Measurements from ENCODE around the gene PRAMEF11. TPM values are rescaled to one million over a fixed set of nuclear protein-coding genes. Genes with fewer than 3 reads are reported as not detected.
"Not testable (repeated sequence)": the region's sequence is repeated elsewhere in the genome, so short reads cannot be mapped to it uniquely, and the experiment has no call there.

Gene PRAMEF11
- total RNA-seq, 1 experiment from 2014 or later, result not detected

DNA sequence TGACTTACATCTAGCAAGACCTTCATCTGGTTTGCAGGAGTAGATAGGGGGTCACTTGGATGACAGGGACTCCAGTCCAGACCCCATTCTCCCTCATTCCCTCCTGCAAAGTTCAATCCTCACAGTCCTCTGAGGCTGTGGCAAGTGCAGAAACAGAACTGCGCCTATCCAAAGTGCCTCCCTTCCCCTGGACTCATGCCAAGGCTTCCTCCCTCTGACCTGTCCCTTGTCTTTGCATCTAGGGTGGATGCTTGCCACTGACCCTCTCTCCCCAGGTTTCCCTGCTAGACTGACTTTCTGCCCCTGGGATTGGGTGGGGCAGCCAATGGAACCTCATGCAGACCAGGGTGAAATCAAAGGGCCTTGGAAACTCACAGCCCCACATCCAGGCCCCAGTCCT lies 21.3 kb downstream of the PRAMEF11 start:
- H3K36me3 ChIP-seq (ENCODE audit: control insufficient read depth, insufficient read depth, low read length), result no peaks in the 10 kb centered on the region
- BruUV-seq (replicated peaks), result no TSS peak
- Mint-ChIP-seq H3K4me1 (ENCODE audit: low read depth, unreplicated experiment) (no peaks in the 10 kb centered on the region), H3K27me3 (ENCODE audit: insufficient read depth, unreplicated experiment) (peaks cover 4% of the 10 kb centered on the region), H3K9me3 (ENCODE audit: unreplicated experiment) (peaks cover 7% of the 10 kb centered on the region), H3K27ac (ENCODE audit: unreplicated experiment) (no peak overlapping the region), H3K4me3 (ENCODE audit: unreplicated experiment) (no peak overlapping the region), H3K36me3 (ENCODE audit: insufficient read depth, unreplicated experiment) (no peaks in the 10 kb centered on the region)
- CTCF ChIA-PET, result no interaction called here
- H3K9me3 ChIP-seq, result no peaks in the 10 kb centered on the region; the same call in 1 of the 2 replicates
- no peaks in the 10 kb centered on the region for H3K27me3 ChIP-seq (replicated peaks; ENCODE audit: control insufficient read depth, insufficient read depth, low read length)
- DNase-seq, result no peak
- POLR2A ChIA-PET, result no interaction called here
- TF ChIP-seq, protein P1, sequence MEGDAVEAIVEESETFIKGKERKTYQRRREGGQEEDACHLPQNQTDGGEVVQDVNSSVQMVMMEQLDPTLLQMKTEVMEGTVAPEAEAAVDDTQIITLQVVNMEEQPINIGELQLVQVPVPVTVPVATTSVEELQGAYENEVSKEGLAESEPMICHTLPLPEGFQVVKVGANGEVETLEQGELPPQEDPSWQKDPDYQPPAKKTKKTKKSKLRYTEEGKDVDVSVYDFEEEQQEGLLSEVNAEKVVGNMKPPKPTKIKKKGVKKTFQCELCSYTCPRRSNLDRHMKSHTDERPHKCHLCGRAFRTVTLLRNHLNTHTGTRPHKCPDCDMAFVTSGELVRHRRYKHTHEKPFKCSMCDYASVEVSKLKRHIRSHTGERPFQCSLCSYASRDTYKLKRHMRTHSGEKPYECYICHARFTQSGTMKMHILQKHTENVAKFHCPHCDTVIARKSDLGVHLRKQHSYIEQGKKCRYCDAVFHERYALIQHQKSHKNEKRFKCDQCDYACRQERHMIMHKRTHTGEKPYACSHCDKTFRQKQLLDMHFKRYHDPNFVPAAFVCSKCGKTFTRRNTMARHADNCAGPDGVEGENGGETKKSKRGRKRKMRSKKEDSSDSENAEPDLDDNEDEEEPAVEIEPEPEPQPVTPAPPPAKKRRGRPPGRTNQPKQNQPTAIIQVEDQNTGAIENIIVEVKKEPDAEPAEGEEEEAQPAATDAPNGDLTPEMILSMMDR (IDR thresholded peaks at IDR 0.05; ENCODE audit: insufficient read depth in 1 of 2, low read depth in 1 of 2, low read length in 1 of 2, severe bottlenecking in 1 of 2, unreplicated experiment in 1 of 2), result no peak
- H3K4me3 ChIP-seq (ENCODE audit: low read depth, low read length), result no peak overlapping the region
- intact Hi-C loops (cut with micrococcal nuclease; ENCODE audit: unreplicated experiment), result no loop called here
- no peaks in the 10 kb centered on the region for H3K4me1 ChIP-seq

DNA sequence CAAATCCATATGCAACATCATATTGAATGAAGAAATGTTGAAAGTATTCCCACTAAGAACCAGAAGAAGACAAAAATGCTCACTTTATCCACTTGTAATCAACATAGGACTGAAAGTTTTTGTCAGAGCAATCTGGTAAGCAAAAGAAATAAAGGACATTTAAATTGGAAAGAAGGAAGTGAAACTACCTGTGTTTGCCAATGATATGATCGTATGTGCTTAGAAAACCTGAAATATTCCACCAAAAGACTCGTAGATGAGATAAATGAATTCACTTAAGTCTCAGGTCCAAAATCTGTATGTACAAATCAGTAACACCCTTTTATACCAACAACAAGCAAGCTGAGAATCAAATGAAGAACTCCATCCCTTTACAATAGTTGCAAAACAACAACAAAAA lies 31.5 kb downstream of the PRAMEF11 start:
- Mint-ChIP-seq H3K4me1 (ENCODE audit: low read depth, unreplicated experiment) (peaks cover 6% of the 10 kb centered on the region), H3K27me3 (ENCODE audit: insufficient read depth, unreplicated experiment) (peaks cover 8% of the 10 kb centered on the region), H3K27ac (ENCODE audit: unreplicated experiment) (no peak overlapping the region), H3K9me3 (ENCODE audit: unreplicated experiment) (peaks cover 5% of the 10 kb centered on the region), H3K4me3 (ENCODE audit: unreplicated experiment) (no peak overlapping the region), H3K36me3 (ENCODE audit: insufficient read depth, unreplicated experiment) (no peaks in the 10 kb centered on the region)
- intact Hi-C loops (cut with micrococcal nuclease; ENCODE audit: unreplicated experiment), result no loop called here
- H3K27me3 ChIP-seq (replicated peaks; ENCODE audit: control insufficient read depth, insufficient read depth, low read length), result no peaks in the 10 kb centered on the region
- H3K36me3 ChIP-seq (ENCODE audit: control insufficient read depth, insufficient read depth, low read length), result no peaks in the 10 kb centered on the region
- TF ChIP-seq, protein P1 (IDR thresholded peaks at IDR 0.05; ENCODE audit: insufficient read depth in 1 of 2, low read depth in 1 of 2, low read length in 1 of 2, severe bottlenecking in 1 of 2, unreplicated experiment in 1 of 2), result no peak
- no peaks in the 10 kb centered on the region; the same call in 1 of the 2 replicates for H3K9me3 ChIP-seq
- DNase-seq, result no peak
- no TSS peak for BruUV-seq (replicated peaks)
- H3K4me1 ChIP-seq, result no peaks in the 10 kb centered on the region
- CTCF ChIA-PET, result no interaction called here
- no peak overlapping the region for H3K4me3 ChIP-seq (ENCODE audit: low read depth, low read length)
- POLR2A ChIA-PET, result no interaction called here

DNA sequence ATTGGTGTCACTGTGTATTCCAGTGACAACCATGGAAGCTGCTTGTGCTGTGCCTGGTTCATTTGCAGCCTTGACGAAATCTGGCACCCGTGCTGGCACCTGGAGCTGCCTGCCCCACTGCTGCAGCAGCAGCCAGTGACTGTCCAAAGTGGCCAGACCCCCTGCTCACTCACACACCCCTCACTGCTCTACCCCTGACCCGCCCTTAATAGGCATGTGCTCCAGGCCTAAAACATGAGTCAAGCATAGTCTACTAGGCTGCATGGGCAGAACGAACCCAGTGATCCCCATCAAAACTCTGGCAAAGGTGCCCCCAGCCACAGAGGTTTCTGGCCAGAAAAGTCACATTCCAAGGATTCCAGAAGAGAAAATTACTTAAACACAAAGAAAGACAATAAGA lies 32.3 kb downstream of the PRAMEF11 start:
- H3K9me3 Mint-ChIP-seq (ENCODE audit: unreplicated experiment), result no peaks in the 10 kb centered on the region
- Histone ChIP-seq H3K27me3 (replicated peaks; ENCODE audit: control insufficient read depth, insufficient read depth, low read length) (no peaks in the 10 kb centered on the region), H3K9me3 (no peaks in the 10 kb centered on the region), H3K36me3 (ENCODE audit: control insufficient read depth, insufficient read depth, low read length) (no peaks in the 10 kb centered on the region), H3K4me3 (ENCODE audit: low read depth, low read length) (no peak overlapping the region), H3K4me1 (no peaks in the 10 kb centered on the region)
- H3K27me3 Mint-ChIP-seq (ENCODE audit: insufficient read depth, unreplicated experiment), result peaks cover 7% of the 10 kb centered on the region
- no peaks in the 10 kb centered on the region for H3K36me3 Mint-ChIP-seq (ENCODE audit: insufficient read depth, unreplicated experiment)
- intact Hi-C loops (cut with micrococcal nuclease; ENCODE audit: unreplicated experiment), result no loop called here
- H3K4me3 Mint-ChIP-seq (ENCODE audit: unreplicated experiment), result no peak overlapping the region
- BruUV-seq (replicated peaks), result no TSS peak
- H3K27ac Mint-ChIP-seq (ENCODE audit: unreplicated experiment), result no peak overlapping the region
- CTCF ChIA-PET, result no interaction called here
- TF ChIP-seq, protein P1 (IDR thresholded peaks at IDR 0.05; ENCODE audit: insufficient read depth in 1 of 2, low read depth in 1 of 2, low read length in 1 of 2, severe bottlenecking in 1 of 2, unreplicated experiment in 1 of 2), result no peak
- DNase-seq, result no peak
- POLR2A ChIA-PET, result no interaction called here
- peaks cover 6% of the 10 kb centered on the region for H3K4me1 Mint-ChIP-seq (ENCODE audit: low read depth, unreplicated experiment)

DNA sequence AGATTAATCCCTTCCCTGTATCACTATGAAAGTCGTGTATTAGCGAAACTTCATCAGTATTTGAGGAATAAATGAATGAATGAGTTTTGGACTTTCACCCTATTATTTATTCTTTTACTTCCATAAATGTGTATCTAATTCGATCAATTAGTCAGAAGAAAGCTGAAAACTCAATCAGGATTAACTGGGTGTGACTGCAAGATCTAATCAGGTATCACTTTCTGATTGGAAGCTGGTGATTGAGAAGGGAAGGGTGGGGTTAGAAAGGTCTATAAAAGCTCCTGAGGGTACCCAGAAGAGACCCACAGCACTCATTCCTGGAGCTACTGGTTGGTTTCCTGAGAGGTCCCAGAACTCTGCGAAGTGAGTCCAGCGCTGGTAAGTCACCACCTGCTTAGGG lies 40.1 kb downstream of the PRAMEF11 start, which contains the start of gene PRAMEF1:
PRAMEF1 (plus strand) TSS at position 301 of the 400 bp plus-strand sequence. CDS start 1,831 bp downstream, outside the sequence.
- BruUV-seq (replicated peaks); POLR2A ChIA-PET; H3K9me3 Mint-ChIP-seq (ENCODE audit: unreplicated experiment); H3K27me3 Mint-ChIP-seq (ENCODE audit: insufficient read depth, unreplicated experiment); intact Hi-C loops (cut with micrococcal nuclease; ENCODE audit: unreplicated experiment); H3K27me3 ChIP-seq (replicated peaks; ENCODE audit: control insufficient read depth, insufficient read depth, low read length); H3K36me3 ChIP-seq (ENCODE audit: control insufficient read depth, insufficient read depth, low read length); H3K36me3 Mint-ChIP-seq (ENCODE audit: insufficient read depth, unreplicated experiment); H3K4me3 Mint-ChIP-seq (ENCODE audit: unreplicated experiment); CTCF ChIA-PET; H3K4me1 ChIP-seq; H3K27ac Mint-ChIP-seq (ENCODE audit: unreplicated experiment); H3K4me1 Mint-ChIP-seq (ENCODE audit: low read depth, unreplicated experiment); H3K9me3 ChIP-seq; H3K4me3 ChIP-seq (ENCODE audit: low read depth, low read length); DNase-seq: not testable (repeated sequence)

DNA sequence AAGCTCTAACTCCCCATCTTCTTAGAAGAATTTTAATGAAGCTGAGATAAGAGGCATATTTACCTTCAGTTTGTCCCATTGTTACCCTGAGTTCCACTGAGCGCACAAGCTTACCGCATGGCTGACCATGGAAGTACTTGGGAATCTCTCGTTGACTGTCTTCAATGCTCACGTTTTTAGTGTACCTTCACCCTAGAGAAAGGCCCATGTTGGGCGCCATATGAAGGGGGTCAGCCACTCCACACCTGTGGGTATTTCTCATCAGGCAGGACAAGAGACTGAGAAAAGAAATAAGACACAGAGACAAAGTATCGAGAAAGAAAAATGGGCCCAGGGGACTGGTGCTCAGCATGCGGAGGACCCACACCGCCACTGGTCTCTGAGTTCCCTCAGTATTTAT lies 46.5 kb downstream of the PRAMEF11 start:
- H3K4me1 ChIP-seq; H3K36me3 ChIP-seq (ENCODE audit: control insufficient read depth, insufficient read depth, low read length); H3K4me3 Mint-ChIP-seq (ENCODE audit: unreplicated experiment); POLR2A ChIA-PET; CTCF ChIA-PET; H3K27me3 Mint-ChIP-seq (ENCODE audit: insufficient read depth, unreplicated experiment); H3K27ac Mint-ChIP-seq (ENCODE audit: unreplicated experiment); intact Hi-C loops (cut with micrococcal nuclease; ENCODE audit: unreplicated experiment); BruUV-seq (replicated peaks); H3K4me1 Mint-ChIP-seq (ENCODE audit: low read depth, unreplicated experiment); H3K9me3 ChIP-seq; H3K27me3 ChIP-seq (replicated peaks; ENCODE audit: control insufficient read depth, insufficient read depth, low read length); H3K4me3 ChIP-seq (ENCODE audit: low read depth, low read length); H3K36me3 Mint-ChIP-seq (ENCODE audit: insufficient read depth, unreplicated experiment): not testable (repeated sequence)
- peak in 1 of 2 experiments; percentile 9 for DNase-seq
- peaks cover 10% of the 10 kb centered on the region for H3K9me3 Mint-ChIP-seq (ENCODE audit: unreplicated experiment)
